ENCODE data around the gene TBC1D5. TPM values are rescaled to one million over a fixed set of nuclear protein-coding genes. Genes with fewer than 3 reads are reported as not detected.

Gene TBC1D5
- total and polyA plus RNA-seq, 5 donors from 2014 or later: 27.6 to 61.6 (median 36.4) TPM

GRCh38 chr3:17411157-17411877 lies 331.1 kb downstream of the TBC1D5 start:
- ATAC-seq (ENCODE audit: low read depth in 2 of 2) (no peak), DNase-seq (no peak)
- Mint-ChIP-seq H3K4me1 (peaks cover 0 to 2% (median 0%) of the 10 kb centered on the region in 4 donors), H3K27me3 (no peaks in the 10 kb centered on the region), H3K36me3 (no peaks in the 10 kb centered on the region), H3K27ac (no peak overlapping the region), H3K4me3 (no peak overlapping the region), H3K9me3 (peaks cover 0 to 2% (median 0%) of the 10 kb centered on the region in 7 donors)
- Histone ChIP-seq H3K36me3 (ENCODE audit: control insufficient read depth, insufficient read depth, low read length) (no peaks in the 10 kb centered on the region), H3K27me3 (ENCODE audit: control insufficient read depth, insufficient read depth, low read length) (no peaks in the 10 kb centered on the region), H3K4me3 (ENCODE audit: low read depth, low read length) (no peak overlapping the region), H3K9me3 (ENCODE audit: control insufficient read depth in 2 of 2, low read length in 2 of 2) (peaks cover 0 to 3% of the 10 kb centered on the region in 2 experiments), H3K4me1 (ENCODE audit: control insufficient read depth, insufficient read depth, low read length, poor library complexity, severe bottlenecking) (no peaks in the 10 kb centered on the region), H3K27ac (ENCODE audit: insufficient read depth, low read length, poor library complexity, severe bottlenecking) (no peak overlapping the region)

- no peaks in the 10 kb centered on the region for H3K9me3 ChIP-seq (ENCODE audit: control insufficient read depth in 2 of 2, low read length in 2 of 2)
- DNase-seq (no peak), ATAC-seq (ENCODE audit: low read depth in 2 of 2) (no peak)
- Mint-ChIP-seq H3K4me1 (peaks cover 0 to 2% (median 0%) of the 10 kb centered on the region in 4 donors), H3K27me3 (no peaks in the 10 kb centered on the region), H3K4me3 (no peak overlapping the region), H3K9me3 (no peaks in the 10 kb centered on the region), H3K36me3 (peaks cover 7% of the 10 kb centered on the region), H3K27ac (no peak overlapping the region)
- H3K27me3 ChIP-seq (ENCODE audit: control insufficient read depth, insufficient read depth, low read length): no peaks in the 10 kb centered on the region
- peaks cover 1% of the 10 kb centered on the region for H3K36me3 ChIP-seq (ENCODE audit: control insufficient read depth, insufficient read depth, low read length)
- no peaks in the 10 kb centered on the region for H3K4me1 ChIP-seq (ENCODE audit: control insufficient read depth, insufficient read depth, low read length, poor library complexity, severe bottlenecking)
- H3K4me3 ChIP-seq (ENCODE audit: low read depth, low read length): no peak overlapping the region
- H3K27ac ChIP-seq (ENCODE audit: insufficient read depth, low read length, poor library complexity, severe bottlenecking): no peak overlapping the region
Measured at GRCh38 chr3:17407576-17407975, 334.9 kb downstream of the TBC1D5 start.

- Mint-ChIP-seq H3K36me3 (peaks cover 18% of the 10 kb centered on the region), H3K4me3 (no peak overlapping the region), H3K4me1 (peaks cover 0 to 2% (median 0%) of the 10 kb centered on the region in 4 donors), H3K9me3 (no peaks in the 10 kb centered on the region), H3K27me3 (no peaks in the 10 kb centered on the region), H3K27ac (no peak overlapping the region)
- peaks cover 11% of the 10 kb centered on the region for H3K36me3 ChIP-seq (ENCODE audit: control insufficient read depth, insufficient read depth, low read length)
- H3K27ac ChIP-seq (ENCODE audit: insufficient read depth, low read length, poor library complexity, severe bottlenecking): no peak overlapping the region
- no peaks in the 10 kb centered on the region for H3K4me1 ChIP-seq (ENCODE audit: control insufficient read depth, insufficient read depth, low read length, poor library complexity, severe bottlenecking)
- H3K4me3 ChIP-seq (ENCODE audit: low read depth, low read length): no peak overlapping the region
- no peaks in the 10 kb centered on the region for H3K9me3 ChIP-seq (ENCODE audit: control insufficient read depth in 2 of 2, low read length in 2 of 2)
- no peaks in the 10 kb centered on the region for H3K27me3 ChIP-seq (ENCODE audit: control insufficient read depth, insufficient read depth, low read length)
- ATAC-seq (ENCODE audit: low read depth in 2 of 2): no peak
- no peak for DNase-seq
Measured at GRCh38 chr3:17404548-17404947, 337.9 kb downstream of the TBC1D5 start.

GRCh38 chr3:17402442-17402841 lies 340.0 kb downstream of the TBC1D5 start:
- no peak overlapping the region for H3K4me3 Mint-ChIP-seq
- H3K9me3 Mint-ChIP-seq: no peaks in the 10 kb centered on the region
- Histone ChIP-seq H3K9me3 (ENCODE audit: control insufficient read depth in 2 of 2, low read length in 2 of 2) (no peaks in the 10 kb centered on the region), H3K27me3 (ENCODE audit: control insufficient read depth, insufficient read depth, low read length) (no peaks in the 10 kb centered on the region), H3K4me1 (ENCODE audit: control insufficient read depth, insufficient read depth, low read length, poor library complexity, severe bottlenecking) (no peaks in the 10 kb centered on the region), H3K27ac (ENCODE audit: insufficient read depth, low read length, poor library complexity, severe bottlenecking) (no peak overlapping the region), H3K4me3 (ENCODE audit: low read depth, low read length) (no peak overlapping the region), H3K36me3 (ENCODE audit: control insufficient read depth, insufficient read depth, low read length) (peaks cover 11% of the 10 kb centered on the region)
- H3K27ac Mint-ChIP-seq: no peak overlapping the region
- no peaks in the 10 kb centered on the region for H3K27me3 Mint-ChIP-seq
- DNase-seq: no peak
- H3K4me1 Mint-ChIP-seq: peaks cover 0 to 1% (median 0%) of the 10 kb centered on the region in 4 donors
- no peak for ATAC-seq (ENCODE audit: low read depth in 2 of 2)
- H3K36me3 Mint-ChIP-seq: peaks cover 22% of the 10 kb centered on the region

GRCh38 chr3:17401912-17402311 lies 340.5 kb downstream of the TBC1D5 start:
- H3K36me3 Mint-ChIP-seq: peaks cover 26% of the 10 kb centered on the region
- H3K4me1 ChIP-seq (ENCODE audit: control insufficient read depth, insufficient read depth, low read length, poor library complexity, severe bottlenecking): no peaks in the 10 kb centered on the region
- H3K4me3 Mint-ChIP-seq: no peak overlapping the region
- ATAC-seq (ENCODE audit: low read depth in 2 of 2) (no peak), DNase-seq (no peak)
- no peaks in the 10 kb centered on the region for H3K9me3 ChIP-seq (ENCODE audit: control insufficient read depth in 2 of 2, low read length in 2 of 2)
- H3K36me3 ChIP-seq (ENCODE audit: control insufficient read depth, insufficient read depth, low read length): peaks cover 11% of the 10 kb centered on the region
- H3K9me3 Mint-ChIP-seq: no peaks in the 10 kb centered on the region
- H3K4me1 Mint-ChIP-seq: peaks cover 0 to 1% (median 0%) of the 10 kb centered on the region in 4 donors
- H3K27me3 Mint-ChIP-seq: no peaks in the 10 kb centered on the region
- no peak overlapping the region for H3K27ac Mint-ChIP-seq
- H3K4me3 ChIP-seq (ENCODE audit: low read depth, low read length): no peak overlapping the region
- H3K27me3 ChIP-seq (ENCODE audit: control insufficient read depth, insufficient read depth, low read length): no peaks in the 10 kb centered on the region
- no peak overlapping the region for H3K27ac ChIP-seq (ENCODE audit: insufficient read depth, low read length, poor library complexity, severe bottlenecking)

- H3K27ac ChIP-seq (ENCODE audit: insufficient read depth, low read length, poor library complexity, severe bottlenecking): no peak overlapping the region
- peaks cover 0 to 1% (median 0%) of the 10 kb centered on the region in 4 donors for H3K4me1 Mint-ChIP-seq
- H3K4me3 Mint-ChIP-seq: no peak overlapping the region
- H3K27me3 ChIP-seq (ENCODE audit: control insufficient read depth, insufficient read depth, low read length): no peaks in the 10 kb centered on the region
- H3K9me3 ChIP-seq (ENCODE audit: control insufficient read depth in 2 of 2, low read length in 2 of 2): no peaks in the 10 kb centered on the region
- ATAC-seq (ENCODE audit: low read depth in 2 of 2) (no peak), DNase-seq (no peak)
- H3K36me3 ChIP-seq (ENCODE audit: control insufficient read depth, insufficient read depth, low read length): peaks cover 13% of the 10 kb centered on the region
- peaks cover 29% of the 10 kb centered on the region for H3K36me3 Mint-ChIP-seq
- no peak overlapping the region for H3K4me3 ChIP-seq (ENCODE audit: low read depth, low read length)
- H3K4me1 ChIP-seq (ENCODE audit: control insufficient read depth, insufficient read depth, low read length, poor library complexity, severe bottlenecking): no peaks in the 10 kb centered on the region
- H3K9me3 Mint-ChIP-seq: no peaks in the 10 kb centered on the region
- no peak overlapping the region for H3K27ac Mint-ChIP-seq
- no peaks in the 10 kb centered on the region for H3K27me3 Mint-ChIP-seq
Measured at GRCh38 chr3:17399586-17399985, 342.8 kb downstream of the TBC1D5 start.

GRCh38 chr3:17398959-17399551 lies 343.4 kb downstream of the TBC1D5 start:
- Mint-ChIP-seq H3K4me3 (no peak overlapping the region), H3K4me1 (peaks cover 0 to 1% (median 0%) of the 10 kb centered on the region in 4 donors), H3K9me3 (peaks cover 0 to under 1% (median 0%) of the 10 kb centered on the region in 7 donors), H3K36me3 (peaks cover 34% of the 10 kb centered on the region), H3K27ac (no peak overlapping the region), H3K27me3 (no peaks in the 10 kb centered on the region)
- ATAC-seq (ENCODE audit: low read depth in 2 of 2): no peak
- H3K9me3 ChIP-seq (ENCODE audit: control insufficient read depth in 2 of 2, low read length in 2 of 2): no peaks in the 10 kb centered on the region
- no peak for DNase-seq
- no peak overlapping the region for H3K27ac ChIP-seq (ENCODE audit: insufficient read depth, low read length, poor library complexity, severe bottlenecking)
- no peaks in the 10 kb centered on the region for H3K27me3 ChIP-seq (ENCODE audit: control insufficient read depth, insufficient read depth, low read length)
- H3K4me1 ChIP-seq (ENCODE audit: control insufficient read depth, insufficient read depth, low read length, poor library complexity, severe bottlenecking): no peaks in the 10 kb centered on the region
- peaks cover 13% of the 10 kb centered on the region for H3K36me3 ChIP-seq (ENCODE audit: control insufficient read depth, insufficient read depth, low read length)
- H3K4me3 ChIP-seq (ENCODE audit: low read depth, low read length): no peak overlapping the region

GRCh38 chr3:17396036-17396435 lies 346.4 kb downstream of the TBC1D5 start:
- peaks cover 0 to 8% (median 0%) of the 10 kb centered on the region in 7 donors for H3K9me3 Mint-ChIP-seq
- no peak overlapping the region for H3K4me3 Mint-ChIP-seq
- H3K27ac Mint-ChIP-seq: no peak overlapping the region
- ATAC-seq (ENCODE audit: low read depth in 2 of 2) (no peak), DNase-seq (no peak)
- Histone ChIP-seq H3K4me1 (ENCODE audit: control insufficient read depth, insufficient read depth, low read length, poor library complexity, severe bottlenecking) (no peaks in the 10 kb centered on the region), H3K27me3 (ENCODE audit: control insufficient read depth, insufficient read depth, low read length) (no peaks in the 10 kb centered on the region), H3K27ac (ENCODE audit: insufficient read depth, low read length, poor library complexity, severe bottlenecking) (no peak overlapping the region), H3K36me3 (ENCODE audit: control insufficient read depth, insufficient read depth, low read length) (peaks cover 6% of the 10 kb centered on the region), H3K4me3 (ENCODE audit: low read depth, low read length) (no peak overlapping the region), H3K9me3 (ENCODE audit: control insufficient read depth in 2 of 2, low read length in 2 of 2) (no peaks in the 10 kb centered on the region)
- H3K36me3 Mint-ChIP-seq: peaks cover 53% of the 10 kb centered on the region
- H3K4me1 Mint-ChIP-seq: peaks cover 0 to 6% (median under 1%) of the 10 kb centered on the region in 4 donors
- H3K27me3 Mint-ChIP-seq: peaks cover 4% of the 10 kb centered on the region

Measured in CD4-positive, CD25-positive, alpha-beta regulatory T cell (primary cell).